ENCODE data around the gene NRXN3. TPM values are rescaled to one million over a fixed set of nuclear protein-coding genes. Genes with fewer than 3 reads are reported as not detected.

NRXN3 gene
- total RNA-seq, 1 experiment from 2014 or later: not detected

DNA sequence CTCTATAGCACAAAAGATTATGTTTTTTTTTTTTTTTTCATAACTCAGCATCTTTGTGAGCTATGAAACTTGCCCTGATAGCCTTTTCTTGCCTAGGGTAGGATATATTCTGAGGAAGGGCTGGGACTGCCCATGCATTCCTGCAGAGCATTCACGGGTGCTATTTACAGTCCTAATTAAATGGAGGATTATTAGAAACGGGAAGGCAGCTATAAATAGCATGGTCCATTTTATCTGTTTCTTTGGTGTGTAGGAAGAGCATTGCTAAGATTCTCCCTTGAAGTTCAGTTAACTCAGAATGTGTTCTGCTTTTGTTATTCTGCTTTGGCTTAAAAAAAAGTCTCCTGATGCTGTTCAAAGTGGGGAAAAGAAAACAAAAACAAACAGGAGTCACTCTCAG, 1410.2 kb downstream of the NRXN3 start:
- ChIA-PET POLR2A (interaction anchor here (0.6 kb wide), 1 partner anchor 759 kb away, joined by 3 read pairs; no protein-coding TSS in a partner anchor), CTCF (no interaction called here)
- no peaks in the 10 kb centered on the region for H3K4me1 ChIP-seq (ENCODE audit: control insufficient read depth, insufficient read depth, low read length)
- H3K27ac ChIP-seq (ENCODE audit: low read length): no peak overlapping the region
- intact Hi-C loops (cut with micrococcal nuclease; ENCODE audit: unreplicated experiment): no loop called here
- TF ChIP-seq TCF7L2 (IDR thresholded peaks at IDR 0.05; ENCODE audit: low read depth, low read length) (no peak), SIN3A (IDR thresholded peaks at IDR 0.05; ENCODE audit: borderline replicate concordance, insufficient read depth, low read depth, low read length) (no peak), POLR2AphosphoS5 (IDR thresholded peaks at IDR 0.05; ENCODE audit: low read depth, low read length) (no peak), REST (IDR thresholded peaks at IDR 0.05; ENCODE audit: insufficient read depth in 1 of 2, low read depth in 2 of 2, low read length in 1 of 2) (no peak)
- TF ChIP-seq, protein P1, sequence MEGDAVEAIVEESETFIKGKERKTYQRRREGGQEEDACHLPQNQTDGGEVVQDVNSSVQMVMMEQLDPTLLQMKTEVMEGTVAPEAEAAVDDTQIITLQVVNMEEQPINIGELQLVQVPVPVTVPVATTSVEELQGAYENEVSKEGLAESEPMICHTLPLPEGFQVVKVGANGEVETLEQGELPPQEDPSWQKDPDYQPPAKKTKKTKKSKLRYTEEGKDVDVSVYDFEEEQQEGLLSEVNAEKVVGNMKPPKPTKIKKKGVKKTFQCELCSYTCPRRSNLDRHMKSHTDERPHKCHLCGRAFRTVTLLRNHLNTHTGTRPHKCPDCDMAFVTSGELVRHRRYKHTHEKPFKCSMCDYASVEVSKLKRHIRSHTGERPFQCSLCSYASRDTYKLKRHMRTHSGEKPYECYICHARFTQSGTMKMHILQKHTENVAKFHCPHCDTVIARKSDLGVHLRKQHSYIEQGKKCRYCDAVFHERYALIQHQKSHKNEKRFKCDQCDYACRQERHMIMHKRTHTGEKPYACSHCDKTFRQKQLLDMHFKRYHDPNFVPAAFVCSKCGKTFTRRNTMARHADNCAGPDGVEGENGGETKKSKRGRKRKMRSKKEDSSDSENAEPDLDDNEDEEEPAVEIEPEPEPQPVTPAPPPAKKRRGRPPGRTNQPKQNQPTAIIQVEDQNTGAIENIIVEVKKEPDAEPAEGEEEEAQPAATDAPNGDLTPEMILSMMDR (IDR thresholded peaks at IDR 0.05): no peak
- no peak overlapping the region for H3K4me3 ChIP-seq (ENCODE audit: low read depth in 2 of 2, low read length in 2 of 2)
- BruUV-seq (replicated peaks): no TSS peak
- in situ Hi-C loops (cut with HindIII; ENCODE audit: low pct_unique_long_range_greater_than_20kb, low sequenced_read_pairs): no loop called here
- H3K9me3 ChIP-seq (ENCODE audit: control insufficient read depth, insufficient read depth, low read depth, low read length): no peaks in the 10 kb centered on the region
- no peaks in the 10 kb centered on the region for H3K36me3 ChIP-seq (ENCODE audit: control insufficient read depth, insufficient read depth, low read length)
- H3K27me3 ChIP-seq (ENCODE audit: control insufficient read depth, insufficient read depth, low read length): no peaks in the 10 kb centered on the region
- ATAC-seq: no peak
- DNase-seq (ENCODE audit: low read depth, low spot score): no peak

DNA sequence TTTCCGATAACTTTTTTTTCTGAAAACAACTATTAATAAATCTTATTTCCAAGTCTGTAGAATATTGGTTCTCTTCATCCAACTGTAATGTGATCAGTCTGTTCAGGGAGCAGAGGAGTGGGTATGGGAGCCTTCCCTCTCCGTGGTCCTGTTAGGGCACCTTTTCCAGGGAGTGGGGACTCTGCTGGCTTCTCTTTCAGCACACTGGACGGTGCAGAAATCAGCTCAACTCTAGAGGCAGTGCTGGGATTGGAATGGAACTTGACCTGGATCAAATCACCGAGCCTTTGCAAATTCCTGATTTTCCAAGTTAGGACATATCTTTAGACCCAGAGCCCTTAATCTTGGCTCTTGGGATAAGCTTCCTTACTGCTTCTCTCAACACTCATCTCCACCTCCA, 1410.7 kb downstream of the NRXN3 start:
- TF ChIP-seq POLR2AphosphoS5 (IDR thresholded peaks at IDR 0.05; ENCODE audit: low read depth, low read length): no peak
- TF ChIP-seq TCF7L2 (IDR thresholded peaks at IDR 0.05; ENCODE audit: low read depth, low read length): no peak
- no peak for TF ChIP-seq REST (IDR thresholded peaks at IDR 0.05; ENCODE audit: insufficient read depth in 1 of 2, low read depth in 2 of 2, low read length in 1 of 2)
- TF ChIP-seq SIN3A (IDR thresholded peaks at IDR 0.05; ENCODE audit: borderline replicate concordance, insufficient read depth, low read depth, low read length): no peak
- no peak for ATAC-seq
- intact Hi-C loops (cut with micrococcal nuclease; ENCODE audit: unreplicated experiment) (no loop called here), in situ Hi-C loops (cut with HindIII; ENCODE audit: low pct_unique_long_range_greater_than_20kb, low sequenced_read_pairs) (no loop called here)
- no peak for DNase-seq (ENCODE audit: low read depth, low spot score)
- no peaks in the 10 kb centered on the region for H3K36me3 ChIP-seq (ENCODE audit: control insufficient read depth, insufficient read depth, low read length)
- H3K27me3 ChIP-seq (ENCODE audit: control insufficient read depth, insufficient read depth, low read length): no peaks in the 10 kb centered on the region
- ChIA-PET POLR2A (interaction anchor here (0.6 kb wide), 1 partner anchor 758 kb away, joined by 3 read pairs; no protein-coding TSS in a partner anchor), CTCF (no interaction called here)
- H3K4me3 ChIP-seq (ENCODE audit: low read depth in 2 of 2, low read length in 2 of 2): no peak overlapping the region
- no peaks in the 10 kb centered on the region for H3K9me3 ChIP-seq (ENCODE audit: control insufficient read depth, insufficient read depth, low read depth, low read length)
- BruUV-seq (replicated peaks): no TSS peak
- H3K4me1 ChIP-seq (ENCODE audit: control insufficient read depth, insufficient read depth, low read length): no peaks in the 10 kb centered on the region
- H3K27ac ChIP-seq (ENCODE audit: low read length): no peak overlapping the region

Measured in Panc1 (cell line).